Measurements from ENCODE around the gene PARS2.

DNA sequence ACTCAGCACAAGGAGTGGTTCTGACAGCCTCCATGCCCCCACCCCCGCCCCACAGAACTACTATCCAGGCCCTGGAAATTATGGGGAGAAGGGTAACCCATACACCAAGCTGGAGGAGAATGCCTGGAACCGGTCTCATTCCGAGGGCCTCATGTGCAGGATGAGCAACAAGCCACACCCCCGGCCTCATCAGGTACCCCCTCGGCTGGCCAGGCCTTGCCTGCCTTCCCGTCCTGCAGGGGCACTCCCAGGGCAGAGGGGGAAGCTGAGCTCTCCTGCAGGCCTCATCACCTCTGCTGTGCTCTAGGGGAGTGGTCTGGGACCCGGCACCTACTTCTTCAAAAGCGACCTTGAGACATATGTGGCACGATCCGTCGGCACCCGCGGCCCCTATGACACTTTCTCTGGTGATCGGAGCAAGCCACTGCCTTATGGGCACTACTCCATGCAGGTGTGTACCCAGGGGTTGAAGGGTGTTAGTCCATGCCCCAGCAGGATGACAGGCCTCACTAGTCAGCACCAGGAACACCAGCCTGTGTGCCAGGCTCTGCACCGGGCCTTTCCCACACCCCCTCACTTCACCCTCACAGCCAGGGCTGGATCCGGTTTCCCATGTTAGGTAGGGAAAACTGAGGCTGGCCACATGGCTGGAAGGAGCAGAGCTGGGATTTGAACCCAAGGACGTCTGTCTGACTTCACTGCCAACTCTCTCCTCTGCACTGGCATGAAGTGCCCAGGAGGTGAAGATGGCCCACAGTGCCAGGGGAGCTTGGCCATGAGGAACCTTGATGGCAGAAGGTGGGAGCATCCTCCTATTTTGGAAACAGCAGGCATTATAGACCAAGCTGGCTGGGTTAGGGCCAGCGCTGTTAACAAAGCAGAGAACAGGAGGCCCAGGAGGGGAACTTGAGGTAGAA is 47.7 kb upstream of the PARS2 start:
- no peak for TF ChIP-seq CTCF (IDR thresholded peaks at IDR 0.05)
- TF ChIP-seq POLR2A (IDR thresholded peaks at IDR 0.05) = no peak
- no peak for TF ChIP-seq POLR2AphosphoS5 (IDR thresholded peaks at IDR 0.05)
- no peak for TF ChIP-seq EP300 (IDR thresholded peaks at IDR 0.05)
